NT2/D1 (cell line): ENCODE results near the gene DUSP7.

Experiments
- DNase-seq: peaks from one replicate; pipeline ENCODE4 v3.0.0-alpha.2; 2011; ENCODE audit warnings: low read depth, low spot score
- H3K27me3 ChIP-seq: 2 replicates; pipeline ENCODE4 v1.6.0; 2011; ENCODE audit warnings: mild to moderate bottlenecking; ENCODE audit not compliant: insufficient read length, insufficient read depth
- H3K36me3 ChIP-seq: 2 replicates; pipeline ENCODE4 v1.6.1; 2011; ENCODE audit warnings: mild to moderate bottlenecking, low read length, mixed read lengths; ENCODE audit not compliant: insufficient read depth, insufficient read length
- H3K4me1 ChIP-seq: 2 replicates; pipeline ENCODE4 v1.5.1; 2011; ENCODE audit not compliant: insufficient read depth, insufficient read length
- H3K4me3 ChIP-seq: 2 replicates; pipeline ENCODE4 v1.5.1; 2011; ENCODE audit warnings: low read depth; ENCODE audit not compliant: insufficient read length
- H3K9ac ChIP-seq: 2 replicates; pipeline ENCODE4 v1.6.0; 2011; ENCODE audit warnings: low read depth; ENCODE audit not compliant: insufficient read length
- H3K9me3 ChIP-seq: 2 replicates; pipeline ENCODE4 v1.5.1; 2011; ENCODE audit warnings: mild to moderate bottlenecking, low read length; ENCODE audit not compliant: insufficient read depth
- SUZ12 ChIP-seq: IDR thresholded peaks from 2 replicates; pipeline ENCODE4 v1.6.1; 2011; ENCODE audit not compliant: insufficient read length, insufficient read depth; ENCODE audit errors: extremely low read depth
- YY1 ChIP-seq: IDR thresholded peaks from 2 replicates; pipeline ENCODE4 v1.6.1; 2011; ENCODE audit not compliant: insufficient read length, insufficient read depth
- ZNF274 ChIP-seq: IDR thresholded peaks from 2 replicates; pipeline ENCODE4 v1.6.1; 2011; ENCODE audit warnings: mild to moderate bottlenecking, low read depth, low read length

DUSP7 gene

GRCh38 chr3:52017586-52017985, 38.8 kb downstream of the DUSP7 start:
- Histone ChIP-seq H3K27me3 (no peaks in the 10 kb centered on the region), H3K36me3 (no peaks in the 10 kb centered on the region), H3K4me1 (peaks cover 26% of the 10 kb centered on the region), H3K9me3 (no peaks in the 10 kb centered on the region), H3K9ac (no peak overlapping the region), H3K4me3 (no peak overlapping the region)
- no peak for DNase-seq
- TF ChIP-seq SUZ12 (no peak), ZNF274 (no peak), YY1 (no peak)

DNA sequence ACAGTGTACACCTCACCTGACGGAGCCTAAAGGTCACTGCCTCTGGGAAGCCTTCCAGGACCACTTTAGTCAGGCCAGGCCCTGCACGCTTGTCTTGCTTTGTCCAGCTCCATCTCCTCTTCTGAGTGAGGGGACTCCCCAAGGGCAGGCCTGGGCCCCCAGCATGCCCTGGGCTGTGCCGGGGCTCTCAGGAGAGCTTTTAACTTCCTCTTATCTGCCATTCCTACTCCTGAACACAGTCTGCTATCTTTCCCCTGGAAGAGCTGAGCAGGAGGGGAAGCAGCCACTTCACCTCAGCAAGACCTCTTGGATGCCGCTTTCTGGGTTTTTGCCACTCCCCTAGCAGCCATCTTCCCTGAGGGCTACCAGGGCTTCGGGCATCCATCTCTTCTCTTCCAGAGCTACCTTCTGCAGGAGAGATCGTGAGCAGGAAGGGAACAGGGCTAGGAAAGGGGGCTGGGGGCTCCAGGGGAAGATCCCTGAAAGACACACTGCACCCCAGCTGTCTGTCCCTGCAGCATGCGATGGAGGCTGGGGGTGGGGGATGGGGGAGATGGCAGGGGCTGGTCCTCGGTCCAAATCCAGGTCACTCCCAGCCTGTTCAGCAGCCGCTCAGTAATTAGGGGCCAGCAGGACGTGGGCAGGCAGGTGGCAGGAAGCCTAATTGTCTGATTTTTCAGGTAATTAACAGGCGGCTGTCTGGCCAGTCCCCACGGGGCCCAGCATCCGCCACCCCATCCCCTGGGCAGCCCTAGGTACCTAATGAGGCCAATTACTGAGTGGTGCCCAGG, 40.7 kb downstream of the DUSP7 start:
- H3K4me1 ChIP-seq: peaks cover 20% of the 10 kb centered on the region
- TF ChIP-seq SUZ12 (no peak), YY1 (no peak)
- no peaks in the 10 kb centered on the region for H3K27me3 ChIP-seq
- H3K9ac ChIP-seq: no peak overlapping the region
- no peaks in the 10 kb centered on the region for H3K9me3 ChIP-seq
- no peaks in the 10 kb centered on the region for H3K36me3 ChIP-seq
- no peak for DNase-seq
- H3K4me3 ChIP-seq: no peak overlapping the region

GRCh38 chr3:52014613-52015012, 41.8 kb downstream of the DUSP7 start:
- Histone ChIP-seq H3K36me3 (no peaks in the 10 kb centered on the region), H3K4me3 (no peak overlapping the region), H3K27me3 (no peaks in the 10 kb centered on the region), H3K9me3 (no peaks in the 10 kb centered on the region), H3K9ac (no peak overlapping the region), H3K4me1 (peaks cover 19% of the 10 kb centered on the region)
- no peak for TF ChIP-seq ZNF274
- TF ChIP-seq SUZ12: no peak
- no peak for TF ChIP-seq YY1
- DNase-seq: peak; percentile 43

GRCh38 chr3:52013802-52014598, 42.4 kb downstream of the DUSP7 start:
- Histone ChIP-seq H3K27me3 (no peaks in the 10 kb centered on the region), H3K9me3 (no peaks in the 10 kb centered on the region), H3K4me1 (peaks cover 15% of the 10 kb centered on the region), H3K9ac (no peak overlapping the region), H3K4me3 (no peak overlapping the region), H3K36me3 (no peaks in the 10 kb centered on the region)
- no peak for DNase-seq
- TF ChIP-seq YY1: no peak
- no peak for TF ChIP-seq SUZ12
- no peak for TF ChIP-seq ZNF274

DNA sequence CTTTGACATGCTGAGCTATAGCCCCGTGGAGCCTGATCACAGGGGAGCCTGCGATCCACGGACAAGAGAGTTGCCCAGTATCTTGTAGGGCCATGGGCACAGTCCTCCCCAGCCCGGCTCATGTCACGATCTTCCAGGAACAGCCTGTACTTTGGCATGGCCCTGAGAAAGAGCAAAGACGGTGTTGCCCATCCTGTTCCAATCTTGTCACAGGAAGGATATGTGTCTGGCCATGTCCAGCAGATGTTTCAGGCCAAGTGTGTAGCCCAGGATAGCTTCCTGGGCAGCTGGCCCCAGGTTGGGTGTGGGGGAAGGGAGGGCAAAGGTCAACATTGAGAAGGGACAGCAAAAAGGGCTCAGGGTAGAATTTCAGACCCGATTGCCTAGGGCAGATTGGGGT, 43.7 kb downstream of the DUSP7 start:
- Histone ChIP-seq H3K9me3 (no peaks in the 10 kb centered on the region), H3K4me3 (no peak overlapping the region), H3K36me3 (no peaks in the 10 kb centered on the region), H3K9ac (no peak overlapping the region), H3K4me1 (peaks cover 14% of the 10 kb centered on the region), H3K27me3 (no peaks in the 10 kb centered on the region)
- TF ChIP-seq ZNF274: no peak
- TF ChIP-seq YY1: no peak
- TF ChIP-seq SUZ12: no peak
- DNase-seq: no peak

GRCh38 chr3:52010431-52010830, 45.9 kb downstream of the DUSP7 start:
- no peaks in the 10 kb centered on the region for H3K27me3 ChIP-seq
- TF ChIP-seq SUZ12 (no peak), ZNF274 (no peak), YY1 (no peak)
- peaks cover 21% of the 10 kb centered on the region for H3K4me1 ChIP-seq
- H3K4me3 ChIP-seq: no peak overlapping the region
- H3K9me3 ChIP-seq: no peaks in the 10 kb centered on the region
- H3K9ac ChIP-seq: no peak overlapping the region
- H3K36me3 ChIP-seq: no peaks in the 10 kb centered on the region
- DNase-seq: no peak

GRCh38 chr3:52007291-52007690, 49.1 kb downstream of the DUSP7 start:
- no peaks in the 10 kb centered on the region for H3K36me3 ChIP-seq
- H3K27me3 ChIP-seq: peaks cover 13% of the 10 kb centered on the region
- no peak overlapping the region for H3K4me3 ChIP-seq
- H3K4me1 ChIP-seq: peaks cover 26% of the 10 kb centered on the region
- TF ChIP-seq SUZ12 (no peak), YY1 (no peak), ZNF274 (no peak)
- DNase-seq: no peak
- no peaks in the 10 kb centered on the region for H3K9me3 ChIP-seq
- H3K9ac ChIP-seq: no peak overlapping the region
